BE2C (cell line): ENCODE results near the gene TSPAN9.

Source experiments
- DNase-seq: peaks from one replicate; pipeline ENCODE4 v3.0.0-alpha.2; 2020
- H3K27me3 ChIP-seq: fragments of 250-450 bp; sonication (Bioruptor Pico); 2 replicates; pipeline ENCODE4 v1.5.1; 2020; ENCODE audit warnings: mild to moderate bottlenecking
- H3K36me3 ChIP-seq: fragments of 250-450 bp; sonication (Bioruptor Pico); 2 replicates; pipeline ENCODE4 v1.5.1; 2020; ENCODE audit warnings: mild to moderate bottlenecking
- H3K4me1 ChIP-seq: fragments of 250-450 bp; sonication (Bioruptor Pico); 2 replicates; pipeline ENCODE4 v1.5.1; 2020
- H3K4me3 ChIP-seq: 2 replicates; pipeline ENCODE4 v1.5.1; 2011; ENCODE audit warnings: low read depth, low read length
- H3K9me3 ChIP-seq: fragments of 250-450 bp; sonication (Bioruptor Pico); 2 replicates; pipeline ENCODE4 v1.5.1; 2020
- CTCF ChIP-seq: IDR thresholded peaks from 2 replicates; pipeline ENCODE4 v1.5.1; 2012; ENCODE audit warnings: mild to moderate bottlenecking, low read depth, low read length

Gene TSPAN9

GRCh38 chr12:3285570-3285969 lies 208.4 kb downstream of the TSPAN9 start:
- TF ChIP-seq CTCF, result no peak
- Histone ChIP-seq H3K36me3 (peaks cover 15% of the 10 kb centered on the region), H3K4me3 (no peak overlapping the region), H3K9me3 (no peaks in the 10 kb centered on the region), H3K27me3 (no peaks in the 10 kb centered on the region), H3K4me1 (peaks cover 17% of the 10 kb centered on the region)
- no peak for DNase-seq

GRCh38 chr12:3288690-3289089 lies 211.5 kb downstream of the TSPAN9 start:
- Histone ChIP-seq H3K9me3 (no peaks in the 10 kb centered on the region), H3K4me3 (no peak overlapping the region), H3K36me3 (no peaks in the 10 kb centered on the region), H3K4me1 (peaks cover 2% of the 10 kb centered on the region), H3K27me3 (no peaks in the 10 kb centered on the region)
- no peak for TF ChIP-seq CTCF
- DNase-seq, result no peak

- Histone ChIP-seq H3K4me1 (peaks cover 12% of the 10 kb centered on the region), H3K9me3 (no peaks in the 10 kb centered on the region), H3K36me3 (no peaks in the 10 kb centered on the region), H3K4me3 (no peak overlapping the region), H3K27me3 (no peaks in the 10 kb centered on the region)
- no peak for TF ChIP-seq CTCF
- DNase-seq, result no peak
These were observed 212.5 kb downstream of the TSPAN9 start for GRCh38 chr12:3289702-3290101.

- no peaks in the 10 kb centered on the region for H3K27me3 ChIP-seq
- no peak for DNase-seq
- H3K4me3 ChIP-seq, result no peak overlapping the region
- H3K4me1 ChIP-seq, result peaks cover 15% of the 10 kb centered on the region
- no peaks in the 10 kb centered on the region for H3K9me3 ChIP-seq
- H3K36me3 ChIP-seq, result no peaks in the 10 kb centered on the region
- no peak for TF ChIP-seq CTCF
These were observed 214.8 kb downstream of the TSPAN9 start for GRCh38 chr12:3291939-3292338.

- Histone ChIP-seq H3K9me3 (no peaks in the 10 kb centered on the region), H3K36me3 (no peaks in the 10 kb centered on the region), H3K4me1 (peaks cover 15% of the 10 kb centered on the region), H3K27me3 (no peaks in the 10 kb centered on the region), H3K4me3 (no peak overlapping the region)
- DNase-seq, result no peak
- TF ChIP-seq CTCF, result no peak
These were observed 215.7 kb downstream of the TSPAN9 start for GRCh38 chr12:3292677-3293412.

GRCh38 chr12:3293446-3294161 lies 216.4 kb downstream of the TSPAN9 start:
- H3K9me3 ChIP-seq, result no peaks in the 10 kb centered on the region
- peak; percentile 58 for DNase-seq
- TF ChIP-seq CTCF, result peak; percentile 44
- H3K4me3 ChIP-seq, result no peak overlapping the region
- H3K36me3 ChIP-seq, result no peaks in the 10 kb centered on the region
- no peaks in the 10 kb centered on the region for H3K27me3 ChIP-seq
- H3K4me1 ChIP-seq, result peaks cover 15% of the 10 kb centered on the region
